Fibroblast of lung (primary cell): Measurements from ENCODE around the gene UBXN6.

Experiments
- CTCF ChIP-seq, 2 donors: IDR thresholded peaks in 1 of 2; conservative IDR thresholded peaks in 1 of 2; 1 replicate in 1 of 2; 2 replicates in 1 of 2; pipeline ENCODE4 v1.5.1; 2011 to 2012; ENCODE audit warnings: low read length in 2 of 2, control low read depth in 1 of 2, inconsistent platforms in 1 of 2, low read depth in 1 of 2, mild to moderate bottlenecking in 1 of 2
- EZH2 ChIP-seq: IDR thresholded peaks from 2 replicates; pipeline ENCODE4 v1.5.1; 2012; ENCODE audit warnings: low read length, control low read depth, mild to moderate bottlenecking; ENCODE audit errors: missing control alignments

- TF ChIP-seq CTCF (conservative IDR thresholded peaks at IDR 0.05 in 1 of 2, IDR thresholded peaks at IDR 0.05 in 1 of 2; ENCODE audit: low read depth in 1 of 2, low read length in 2 of 2) (no peak), EZH2 (no peak)
These were observed 26.8 kb downstream of the UBXN6 start for GRCh38 chr19:4430760-4431159.
